ENCODE data around the gene MYRFL.

MYRFL gene

DNA sequence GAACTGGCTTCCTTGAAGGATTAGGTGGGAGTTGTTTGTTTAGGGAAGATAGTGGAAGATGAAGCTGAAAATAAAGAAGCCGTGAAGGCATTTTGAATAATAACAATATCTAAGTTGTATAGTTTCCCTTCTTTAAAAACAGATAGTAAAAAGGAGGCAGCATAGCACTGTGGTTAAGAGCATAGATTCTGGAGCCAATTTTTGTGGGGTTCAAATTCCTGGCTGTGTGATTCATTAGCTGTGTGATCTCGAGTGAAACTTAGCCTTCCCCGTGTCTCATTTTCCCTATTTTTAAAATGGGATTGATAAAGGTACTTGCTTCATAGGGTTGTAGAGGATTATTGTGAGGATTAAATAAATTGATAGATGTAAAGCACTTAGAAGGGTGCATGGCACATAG, 104.5 kb downstream of the MYRFL start:
- no peak for DNase-seq (ENCODE audit: low read depth in 2 of 2, low spot score in 1 of 2)

DNA sequence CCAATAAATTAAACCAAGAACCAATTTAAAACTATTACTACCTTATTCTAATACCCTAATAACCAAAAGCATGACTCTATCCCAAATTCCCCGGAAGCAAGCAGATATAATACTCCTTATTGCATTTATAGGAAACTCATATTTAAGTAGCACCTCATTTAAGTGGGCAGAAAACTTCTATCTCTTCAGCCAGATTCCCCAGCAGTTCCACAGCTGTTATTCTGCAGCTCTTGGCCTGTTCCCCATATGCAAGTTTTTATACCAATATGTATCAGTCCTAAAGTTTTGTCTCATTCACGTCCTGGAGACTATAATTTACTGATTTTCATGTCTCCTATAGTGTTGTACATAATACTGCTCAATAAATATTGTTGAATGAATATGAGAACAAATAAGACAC, 106.5 kb downstream of the MYRFL start:
- DNase-seq (ENCODE audit: low read depth in 2 of 2, low spot score in 1 of 2), result no peak

DNA sequence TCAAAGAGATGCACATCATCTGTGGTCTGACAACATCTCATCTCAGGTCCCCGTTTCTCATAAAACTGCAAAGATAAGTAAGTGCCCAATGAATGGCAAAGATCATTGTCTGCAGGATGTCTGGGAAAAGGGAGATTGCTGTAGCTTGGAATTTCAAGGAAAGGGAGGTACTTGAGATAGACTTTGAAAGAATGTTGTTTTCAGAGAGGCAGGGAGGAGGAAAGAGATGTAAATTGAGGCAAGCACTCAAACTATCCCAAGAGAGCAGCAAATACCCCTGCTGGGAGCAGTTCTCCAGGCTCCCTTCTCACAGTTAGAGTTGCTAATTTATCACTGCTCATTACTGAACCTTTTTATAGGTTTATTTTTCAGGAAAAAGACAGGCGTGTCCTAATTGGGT, 107.1 kb downstream of the MYRFL start:
- no peak for DNase-seq (ENCODE audit: low read depth in 2 of 2, low spot score in 1 of 2)

DNA sequence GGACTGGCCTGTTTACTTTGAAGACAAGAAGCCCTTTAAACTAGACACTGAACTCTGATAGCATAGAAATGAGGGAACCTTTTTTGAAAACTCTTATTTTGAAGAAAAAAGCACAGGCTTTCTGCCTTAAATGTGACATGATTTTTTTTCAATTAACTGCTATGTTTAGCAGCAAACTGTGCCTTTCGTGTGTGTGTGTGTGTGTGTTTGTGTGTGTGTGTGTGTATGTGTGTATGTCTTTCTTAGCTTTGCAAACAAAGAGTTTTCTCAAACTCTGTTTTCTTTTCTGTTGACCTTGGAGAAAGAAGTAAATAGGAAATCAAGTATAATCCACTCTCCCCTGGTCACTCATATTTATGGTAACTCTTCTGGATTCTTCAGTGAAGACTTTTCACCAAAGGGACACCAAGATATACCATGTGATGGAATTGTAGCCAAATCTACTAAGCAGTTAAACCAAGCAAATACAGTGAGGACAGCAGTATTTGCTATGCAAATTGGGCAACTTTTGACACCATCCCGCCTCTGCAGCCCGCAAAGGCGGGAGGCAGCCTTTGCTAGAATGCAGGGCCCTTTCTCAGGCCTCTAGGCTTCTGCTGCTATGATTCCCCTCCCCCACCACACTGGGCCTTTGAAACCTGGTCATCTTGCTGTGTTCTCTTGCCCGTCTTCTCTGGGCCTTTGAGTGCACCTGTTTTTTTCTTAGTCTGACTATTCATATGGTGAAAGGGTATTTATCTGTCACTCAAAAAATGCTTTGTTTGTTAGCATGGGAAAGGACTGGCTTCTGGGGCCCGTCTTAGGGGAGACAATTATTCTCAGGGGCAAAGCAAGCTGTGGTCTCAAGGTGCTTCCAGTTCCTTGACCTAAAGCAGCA, 107.9 kb downstream of the MYRFL start:
- no peak for DNase-seq (ENCODE audit: low read depth in 2 of 2, low spot score in 1 of 2)

DNA sequence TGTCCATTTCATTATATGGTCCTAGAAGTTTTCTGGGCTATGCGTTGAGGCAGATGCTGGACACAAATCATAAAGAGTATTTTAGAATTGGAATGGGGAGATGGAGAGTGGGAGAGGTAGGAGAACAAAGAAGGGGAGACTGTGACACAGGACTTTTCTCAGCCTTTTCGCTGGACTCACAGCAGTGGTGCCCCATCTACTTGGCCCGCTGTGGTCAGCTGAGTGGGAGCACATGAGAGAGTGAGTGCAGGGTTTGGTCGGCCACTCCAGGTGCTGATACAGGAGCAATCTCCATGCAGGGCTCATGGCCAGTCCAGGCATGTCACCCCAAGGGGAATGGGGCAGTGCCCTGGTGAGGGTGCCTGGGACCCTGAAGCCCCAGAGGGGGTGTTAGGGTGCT, 109.0 kb downstream of the MYRFL start:
- no peak for DNase-seq (ENCODE audit: low read depth in 2 of 2, low spot score in 1 of 2)

DNA sequence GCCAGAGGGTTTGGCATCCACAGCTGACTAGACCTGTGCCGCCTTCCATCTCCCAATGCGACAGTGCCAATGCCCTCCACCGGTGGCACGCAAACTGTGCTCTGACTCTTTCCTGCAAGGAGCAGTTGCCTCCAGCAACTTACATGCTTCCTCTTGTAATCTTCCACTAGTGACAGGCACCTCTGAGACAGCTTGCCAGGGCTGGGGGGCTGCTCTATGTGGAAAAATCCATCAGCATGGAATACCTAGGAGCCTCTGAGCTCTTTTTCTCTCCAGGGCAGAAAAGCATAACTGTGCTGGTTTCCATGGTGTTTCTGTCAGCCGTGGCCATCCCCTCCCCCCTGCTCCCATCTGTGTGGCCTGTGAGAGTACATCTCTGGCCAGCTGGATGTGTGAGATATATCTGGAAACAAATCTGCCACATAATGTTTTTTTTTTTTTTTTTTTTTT, 110.6 kb downstream of the MYRFL start:
- DNase-seq (ENCODE audit: low read depth in 2 of 2, low spot score in 1 of 2), result no peak

DNA sequence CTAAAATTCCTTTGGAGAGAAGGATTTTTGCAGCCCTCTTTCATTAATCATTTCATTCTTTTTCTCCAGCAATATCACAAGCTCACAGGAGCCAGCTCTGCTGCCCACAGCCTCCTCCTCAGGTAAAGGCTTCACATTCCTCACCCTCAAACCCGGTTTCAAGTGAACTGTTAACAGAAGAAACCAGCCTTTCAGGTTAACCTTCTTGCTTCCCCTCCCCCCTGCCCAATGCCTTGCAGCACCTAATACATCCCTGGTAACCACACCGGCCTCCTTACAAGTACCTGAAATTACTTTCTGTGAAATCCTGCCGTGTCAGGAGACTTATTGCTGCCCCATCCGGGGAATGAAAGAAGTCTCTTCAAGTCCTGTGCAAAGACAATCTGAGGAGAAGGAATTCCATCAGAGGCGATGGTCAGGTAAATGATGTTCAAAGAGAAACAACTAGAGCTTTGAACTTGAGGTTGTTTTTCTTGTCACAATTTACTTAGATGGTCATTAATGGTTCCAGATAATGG, 111.2 kb downstream of the MYRFL start:
- DNase-seq (ENCODE audit: low read depth in 2 of 2, low spot score in 1 of 2), result no peak

DNA sequence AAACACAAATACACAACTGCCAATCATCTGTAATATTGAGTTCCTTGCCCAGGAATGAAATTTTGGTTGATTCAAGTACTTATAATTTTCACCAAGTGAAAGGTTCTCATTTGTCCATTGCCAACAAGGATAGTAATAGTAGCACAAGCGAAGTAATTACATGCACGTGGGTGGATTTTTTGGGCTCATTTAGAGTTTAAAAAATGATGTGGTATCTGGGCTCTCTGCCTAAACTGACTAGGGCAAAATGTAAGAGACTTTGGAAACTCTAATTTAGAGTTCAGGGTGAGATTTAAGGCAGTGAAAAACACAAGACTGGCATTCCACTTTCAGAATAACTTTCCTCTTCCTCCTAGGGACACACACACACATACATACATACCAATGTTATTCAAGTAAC, 111.7 kb downstream of the MYRFL start:
- no peak for DNase-seq (ENCODE audit: low read depth in 2 of 2, low spot score in 1 of 2)

DNA sequence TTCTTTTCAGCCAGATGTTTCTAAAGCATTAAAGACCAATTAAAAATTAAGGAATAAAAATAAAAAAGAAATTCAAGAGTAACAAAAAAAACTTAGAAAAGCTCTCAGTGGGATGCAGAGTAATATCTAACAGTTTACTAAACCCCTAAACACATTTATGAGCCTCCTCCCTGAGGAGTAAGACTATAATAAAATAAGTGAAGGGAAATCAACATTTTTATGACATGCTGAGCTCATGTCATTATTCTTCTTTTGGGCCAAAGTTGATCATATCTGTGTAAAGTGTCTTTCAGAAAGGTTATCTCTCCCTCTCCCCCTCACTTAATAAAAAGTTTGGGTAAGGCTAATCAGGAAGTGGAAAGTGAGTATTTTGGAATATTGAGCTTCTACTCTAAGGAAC, 122.1 kb downstream of the MYRFL start:
- DNase-seq (ENCODE audit: low read depth in 2 of 2, low spot score in 1 of 2), result no peak

DNA sequence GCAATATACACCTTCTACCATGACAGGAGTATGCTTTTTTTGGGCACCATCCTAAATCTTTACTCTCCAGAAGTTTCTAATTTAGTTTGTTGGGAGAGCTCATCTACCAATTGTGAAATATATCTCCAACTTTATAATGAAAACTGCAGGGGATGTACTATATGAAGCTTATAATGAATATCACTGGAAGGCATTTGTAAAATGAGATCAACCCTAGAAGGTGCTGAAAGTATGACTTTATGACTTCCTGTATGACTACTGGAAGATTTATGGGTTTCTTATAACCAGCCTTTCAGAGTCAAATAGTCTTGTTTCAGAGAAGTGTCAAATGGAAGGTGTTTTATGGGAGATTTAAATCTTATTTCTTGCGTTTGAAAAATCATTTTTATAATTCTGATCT, 122.9 kb downstream of the MYRFL start:
- no peak for DNase-seq (ENCODE audit: low read depth in 2 of 2, low spot score in 1 of 2)

DNA sequence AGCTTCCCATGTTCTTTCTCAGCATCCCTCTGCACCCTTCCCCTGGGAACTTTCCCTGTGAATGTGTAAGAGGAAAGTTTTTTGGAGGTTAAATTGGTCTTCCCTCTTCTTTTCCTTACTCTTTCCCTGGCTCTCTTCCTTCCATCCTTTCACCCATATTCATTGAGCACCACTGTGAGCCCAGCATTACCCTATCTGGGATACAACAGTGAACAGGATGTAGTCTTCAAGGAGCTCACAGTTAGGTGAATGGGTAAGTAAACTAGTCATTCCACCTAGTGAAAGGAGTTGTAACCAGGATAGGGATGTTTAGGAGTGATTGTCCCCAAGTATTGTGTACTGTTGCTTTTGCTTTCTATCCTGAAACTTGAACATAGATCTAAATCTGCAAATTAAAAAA, 123.8 kb downstream of the MYRFL start:
- DNase-seq (ENCODE audit: low read depth in 2 of 2, low spot score in 1 of 2), result no peak

DNA sequence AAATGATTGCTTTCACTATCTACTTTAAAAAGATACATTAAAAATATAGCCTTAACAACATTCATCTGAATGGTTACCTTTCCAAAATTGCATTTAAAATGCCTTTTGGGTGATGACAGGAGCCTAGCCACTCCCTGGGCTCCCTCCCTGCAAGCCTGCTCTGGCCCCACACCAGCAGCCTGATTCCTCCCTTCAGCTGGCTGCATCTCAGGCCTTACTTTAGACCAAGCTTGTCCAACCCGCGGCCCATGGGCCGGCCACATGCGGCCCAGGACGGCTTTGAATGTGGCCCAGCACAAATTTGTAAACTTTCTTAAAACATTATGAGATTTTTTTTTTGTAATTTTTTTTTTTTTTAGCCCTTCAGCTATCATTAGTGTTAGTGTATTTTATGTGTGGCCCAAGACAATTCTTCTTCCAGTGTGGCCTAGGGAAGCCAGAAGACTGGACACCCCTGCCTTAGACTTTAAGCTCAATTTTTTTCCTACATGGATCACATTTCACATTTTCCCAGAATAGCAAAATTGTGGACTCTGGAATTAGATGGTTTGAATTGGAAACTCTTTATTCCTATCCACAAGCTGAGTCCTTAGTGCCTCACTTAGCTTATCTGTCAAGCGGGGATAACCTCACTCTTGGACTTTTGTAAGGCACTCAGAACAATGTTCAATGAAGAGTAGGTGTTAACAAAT, 124.4 kb downstream of the MYRFL start:
- no peak for DNase-seq (ENCODE audit: low read depth in 2 of 2, low spot score in 1 of 2)

DNA sequence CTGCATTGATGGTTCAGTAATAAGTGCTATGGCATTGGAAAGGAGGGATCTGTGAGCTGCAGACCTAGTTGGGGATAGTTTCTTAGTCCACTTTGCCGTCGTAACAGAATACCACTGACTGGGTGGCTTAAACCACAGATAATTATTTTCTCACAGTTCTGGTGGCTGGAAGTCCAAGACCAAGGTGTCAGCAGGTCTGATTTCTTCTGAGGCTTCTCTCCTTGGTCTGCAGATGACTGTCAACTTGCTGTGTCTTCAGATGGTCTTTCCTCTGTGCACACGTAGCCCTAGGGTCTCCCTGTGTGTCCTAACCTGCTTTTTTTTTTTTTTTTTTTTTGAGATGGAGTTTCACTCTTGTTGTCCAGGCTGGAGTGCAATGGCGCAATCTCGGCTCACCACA, 126.1 kb downstream of the MYRFL start:
- DNase-seq (ENCODE audit: low read depth in 2 of 2, low spot score in 1 of 2), result no peak

DNA sequence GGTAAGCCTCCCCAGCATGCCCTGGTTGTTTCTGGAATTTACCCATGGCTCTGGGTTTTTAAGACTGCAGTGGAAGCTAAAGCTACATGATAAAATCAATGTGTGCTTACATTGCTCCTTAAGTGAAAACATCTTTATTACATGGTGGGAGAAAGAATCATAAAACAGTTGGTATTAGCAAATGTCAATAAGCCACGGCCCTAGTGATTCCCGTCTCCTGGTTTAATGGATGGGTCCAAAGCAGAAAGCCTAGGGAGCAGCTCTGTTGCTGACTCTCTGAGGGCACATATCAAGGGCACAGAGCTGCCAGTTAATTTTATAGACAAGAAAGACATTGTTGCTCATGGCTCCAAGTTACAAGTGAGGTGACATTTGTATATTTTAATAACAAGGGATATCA, 127.9 kb downstream of the MYRFL start:
- DNase-seq (ENCODE audit: low read depth in 2 of 2, low spot score in 1 of 2), result no peak

DNA sequence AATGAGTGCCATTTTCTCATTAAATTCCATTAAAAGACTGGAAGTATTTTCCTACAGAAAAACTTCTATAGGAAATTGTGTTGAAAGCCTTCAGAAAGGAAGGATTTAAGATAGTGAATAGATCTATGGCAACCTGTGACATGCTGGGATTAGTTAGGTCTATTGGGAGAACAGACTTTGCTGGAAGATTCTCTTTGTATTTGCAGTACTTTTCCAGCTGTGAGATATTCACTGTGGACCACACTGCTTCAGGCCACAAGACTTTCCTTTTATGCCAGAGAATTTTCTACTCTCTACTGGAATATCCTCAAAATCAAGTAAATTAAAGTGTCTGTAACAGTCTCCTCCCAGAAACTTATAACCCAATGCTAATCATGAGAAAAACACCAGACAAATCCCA, 136.2 kb downstream of the MYRFL start:
- no peak for DNase-seq (ENCODE audit: low read depth in 2 of 2, low spot score in 1 of 2)

DNA sequence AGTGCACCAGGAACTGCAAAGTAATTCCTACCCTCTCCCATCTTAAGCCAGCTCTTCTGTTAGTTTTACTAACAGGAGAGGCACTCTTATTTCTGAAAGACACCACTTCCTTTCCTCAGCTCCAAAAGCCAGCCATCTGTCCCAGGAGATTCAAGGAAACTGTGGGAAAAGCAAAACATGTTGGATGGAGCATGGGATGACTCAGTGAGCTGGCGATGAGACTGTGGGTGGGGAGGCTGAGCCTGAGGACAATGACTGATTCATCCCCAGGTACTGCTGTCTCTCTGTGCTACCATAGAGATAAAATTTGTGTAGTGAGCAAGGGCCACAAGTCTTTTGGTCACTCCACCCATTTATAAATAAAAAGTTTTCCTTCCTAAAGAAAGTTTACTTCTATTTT, 141.4 kb downstream of the MYRFL start:
- DNase-seq (ENCODE audit: low read depth in 2 of 2, low spot score in 1 of 2), result no peak

DNA sequence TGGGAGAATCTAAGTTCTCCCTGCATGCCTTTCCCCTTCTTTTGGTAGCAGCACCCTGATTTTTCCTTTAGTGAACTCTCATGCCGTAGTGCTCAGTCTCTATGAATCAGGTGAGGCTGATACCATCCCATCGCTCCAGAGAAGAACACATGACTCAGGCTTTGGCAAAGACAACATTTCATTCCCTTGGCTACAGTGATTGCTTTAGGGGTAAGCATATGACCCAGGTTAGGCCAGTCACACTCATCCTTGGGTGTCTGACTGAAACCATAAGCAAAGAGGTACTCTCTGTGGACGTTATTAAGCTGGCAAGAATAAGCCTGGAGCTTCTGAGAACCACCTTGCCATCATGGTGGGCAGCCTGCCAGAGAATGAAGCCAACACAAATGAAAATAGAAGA, 141.8 kb downstream of the MYRFL start:
- no peak for DNase-seq (ENCODE audit: low read depth in 2 of 2, low spot score in 1 of 2)

DNA sequence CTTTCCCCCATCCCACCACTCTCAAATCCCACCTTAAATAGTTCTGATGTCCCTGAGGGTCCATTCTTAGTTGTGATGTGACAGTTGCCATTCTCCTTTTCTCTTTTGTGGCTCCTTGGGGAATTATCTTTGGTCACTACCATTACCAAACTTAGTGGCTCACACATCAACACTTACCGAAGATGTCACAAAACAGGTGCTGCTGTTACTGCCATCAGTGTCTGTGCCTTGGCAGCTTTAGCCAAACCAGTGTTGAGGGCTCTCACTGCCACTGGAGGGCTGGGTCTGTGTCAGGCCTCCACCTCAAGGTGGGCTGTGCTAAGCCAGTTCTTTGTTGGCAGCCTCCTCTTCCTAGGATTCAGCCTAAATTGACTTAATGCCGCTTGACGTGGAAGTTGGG, 144.0 kb downstream of the MYRFL start:
- DNase-seq (ENCODE audit: low read depth in 2 of 2, low spot score in 1 of 2), result no peak

DNA sequence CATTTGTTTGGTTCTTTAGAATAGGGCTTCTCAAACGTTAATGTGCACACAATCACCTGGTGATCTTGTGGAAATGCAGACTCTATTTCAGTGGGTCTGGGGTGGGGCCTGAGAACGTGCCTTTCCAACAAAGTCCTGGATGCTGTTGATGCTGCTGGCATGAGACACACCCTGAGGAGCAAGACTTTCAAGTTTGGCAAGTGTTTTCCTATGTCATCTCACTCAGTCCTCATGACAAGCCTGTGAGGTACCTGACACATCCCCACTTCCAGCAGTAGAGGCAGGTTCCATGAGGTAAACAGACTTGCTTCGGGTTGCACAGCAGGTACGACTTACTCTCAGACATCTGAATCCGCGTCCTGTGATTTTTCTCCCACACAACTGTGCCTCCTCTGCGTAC, 147.1 kb downstream of the MYRFL start:
- no peak for DNase-seq (ENCODE audit: low read depth in 2 of 2, low spot score in 1 of 2)

DNA sequence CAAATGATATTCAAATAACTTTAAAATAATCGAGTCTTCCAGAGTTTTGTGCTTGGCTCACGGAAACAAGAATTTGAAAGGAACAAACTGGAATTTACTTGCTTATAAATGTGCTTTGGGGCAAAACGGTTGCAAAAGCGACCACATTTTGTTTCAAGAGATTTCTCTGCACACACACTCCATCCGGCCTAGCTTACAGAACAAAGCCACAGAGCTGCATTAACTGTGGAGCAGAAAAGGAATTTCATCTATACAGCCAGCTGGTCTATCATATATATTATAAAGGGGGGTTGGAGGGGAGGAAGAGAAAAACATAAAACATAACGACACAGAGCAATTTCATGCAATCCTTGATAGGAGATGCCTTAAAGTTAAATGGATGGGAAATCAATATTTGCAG, 153.0 kb downstream of the MYRFL start:
- DNase-seq (ENCODE audit: low read depth in 2 of 2, low spot score in 1 of 2), result no peak

DNA sequence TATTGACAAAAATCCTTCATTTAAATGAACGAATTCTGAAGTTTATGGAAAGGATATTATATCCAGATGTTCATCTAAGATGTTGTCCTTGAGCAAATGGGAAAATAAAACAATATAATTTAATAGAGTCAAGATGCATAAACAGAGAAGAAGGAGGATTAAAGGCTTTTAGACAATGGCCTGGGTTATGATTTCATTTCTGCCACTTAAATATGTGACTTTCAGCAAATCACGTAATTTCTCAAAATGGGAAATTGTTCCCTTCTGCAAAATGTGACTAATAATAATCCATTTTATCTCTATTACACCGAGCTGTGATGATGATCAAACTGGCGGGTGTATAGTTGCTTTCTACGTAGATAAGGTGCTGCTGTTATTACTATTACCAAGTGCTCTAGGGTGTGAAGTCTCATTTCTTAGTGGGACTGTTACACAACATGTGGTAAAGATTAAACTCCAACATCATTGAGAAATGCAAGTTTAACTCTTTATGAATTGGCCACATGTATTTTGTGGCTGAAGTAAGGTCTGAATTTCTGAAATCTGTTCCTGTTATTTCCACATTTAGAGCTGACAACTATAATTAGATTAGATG, 157.0 kb downstream of the MYRFL start:
- no peak for DNase-seq (ENCODE audit: low read depth in 2 of 2, low spot score in 1 of 2)

DNA sequence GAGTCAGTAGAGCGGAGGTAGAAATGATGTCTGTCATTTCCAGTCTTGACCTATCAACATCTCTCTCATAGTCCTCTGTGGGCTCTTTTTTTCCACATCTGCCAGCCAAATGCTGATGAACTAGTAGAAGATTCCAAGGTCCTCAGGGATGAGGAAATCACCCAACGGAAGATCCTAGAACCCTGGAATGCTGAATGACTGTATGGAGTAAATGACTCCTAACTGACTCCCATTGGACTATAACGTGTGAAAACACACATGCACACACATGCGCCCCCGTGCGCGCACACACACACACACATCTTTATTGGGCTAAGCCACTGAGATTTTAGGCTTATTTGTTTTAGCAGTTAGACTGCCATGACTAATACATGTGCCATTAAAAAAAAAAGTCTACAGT, 159.2 kb downstream of the MYRFL start:
- no peak for DNase-seq (ENCODE audit: low read depth in 2 of 2, low spot score in 1 of 2)

All from stimulated activated CD8-positive, alpha-beta memory T cell treated with anti-CD3 and anti-CD28 coated beads, Interleukin-4, amount 100 ng/mL, for 4 hours (primary cell).